DMS53 (cell line): ENCODE data around the gene RD3L.
"Not testable (repeated sequence)": the region's sequence is repeated elsewhere in the genome, so short reads cannot be mapped to it uniquely, and the experiment has no call there.

Experiments
- DNase-seq: peaks from one replicate; lab custom pipeline; 2025; lab: John Stamatoyannopoulos, UW

Gene RD3L

GRCh38 chr14:103928011-103928890 is 14.1 kb downstream of the RD3L start, which contains the start of gene TDRD9:
TSS of gene TDRD9 (plus strand) at chr14:103928456. CDS start at chr14:103928510, 54 bp downstream.
- no peak for DNase-seq

- DNase-seq = no peak
These were observed 14.8 kb downstream of the RD3L start for GRCh38 chr14:103927566-103927965.

GRCh38 chr14:103925316-103925715 is 17.0 kb downstream of the RD3L start:
- no peak for DNase-seq

DNA sequence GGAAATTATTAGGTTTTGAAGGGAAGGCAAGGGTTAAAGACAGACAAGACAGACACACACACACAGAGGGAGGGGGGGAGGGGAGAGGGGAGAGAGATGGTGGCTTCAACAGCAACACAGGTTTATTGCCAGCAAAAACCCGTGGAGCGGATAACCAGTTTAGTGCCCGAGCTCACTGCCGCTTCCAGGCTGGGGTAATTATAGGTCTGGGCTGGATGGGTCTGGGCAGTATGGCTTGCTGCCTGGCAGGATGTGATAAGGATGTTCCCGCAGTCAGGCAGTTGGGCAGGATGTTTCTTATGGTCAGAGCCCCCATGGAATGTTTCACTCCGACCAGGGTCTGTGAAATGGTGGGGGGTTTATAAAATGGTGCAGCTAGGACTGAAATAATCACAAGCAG is 18.5 kb downstream of the RD3L start:
- DNase-seq = no peak

GRCh38 chr14:103921855-103922200 is 20.5 kb downstream of the RD3L start:
- DNase-seq = not testable (repeated sequence)

DNA sequence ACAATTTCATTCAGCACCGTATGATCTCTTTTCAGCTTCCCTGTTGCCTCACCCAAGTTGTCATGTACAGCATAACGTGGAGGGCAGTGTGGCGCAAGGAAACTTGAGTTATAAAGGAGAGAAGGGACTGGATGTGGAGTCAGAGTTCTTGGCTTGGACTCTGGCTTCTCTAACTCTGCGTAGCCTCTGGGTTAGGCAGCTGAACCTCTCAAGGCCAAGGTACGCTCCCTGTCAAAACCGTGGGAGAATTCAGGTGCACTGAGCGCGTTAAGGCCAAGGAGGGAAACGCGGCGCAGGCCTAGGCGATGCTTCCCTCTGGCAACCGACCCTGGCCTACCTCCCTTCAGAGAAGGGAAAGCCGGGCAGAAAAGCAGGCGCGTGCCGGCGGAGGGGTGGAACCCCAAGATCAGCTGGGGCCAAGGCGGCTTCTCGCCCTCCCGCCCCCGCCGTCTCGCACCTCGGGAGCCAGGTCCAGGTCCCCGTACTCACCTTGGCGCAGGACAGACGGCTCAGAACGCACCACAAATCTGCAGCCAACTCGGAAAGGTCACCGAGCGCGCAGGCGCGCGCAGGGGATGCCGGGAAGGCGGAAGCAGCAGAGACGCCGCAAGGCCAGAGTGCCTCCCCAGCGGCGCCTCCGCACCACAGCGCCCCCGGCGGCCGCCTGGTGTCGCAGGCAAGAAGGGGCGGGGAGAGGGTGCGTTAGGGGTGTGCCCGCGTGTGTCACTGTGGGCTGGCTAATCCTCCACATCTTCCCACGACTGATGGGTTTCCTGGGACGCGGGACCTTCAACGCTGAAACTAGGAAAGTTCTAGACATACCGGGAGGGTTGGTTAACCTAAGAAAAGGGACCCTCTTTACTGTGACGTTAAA is 21.1 kb downstream of the RD3L start:
- peak; percentile 94 for DNase-seq

GRCh38 chr14:103916636-103917262 is 25.6 kb downstream of the RD3L start:
- no peak for DNase-seq

- DNase-seq = no peak
These were observed 26.7 kb downstream of the RD3L start for GRCh38 chr14:103915616-103916015.

DNA sequence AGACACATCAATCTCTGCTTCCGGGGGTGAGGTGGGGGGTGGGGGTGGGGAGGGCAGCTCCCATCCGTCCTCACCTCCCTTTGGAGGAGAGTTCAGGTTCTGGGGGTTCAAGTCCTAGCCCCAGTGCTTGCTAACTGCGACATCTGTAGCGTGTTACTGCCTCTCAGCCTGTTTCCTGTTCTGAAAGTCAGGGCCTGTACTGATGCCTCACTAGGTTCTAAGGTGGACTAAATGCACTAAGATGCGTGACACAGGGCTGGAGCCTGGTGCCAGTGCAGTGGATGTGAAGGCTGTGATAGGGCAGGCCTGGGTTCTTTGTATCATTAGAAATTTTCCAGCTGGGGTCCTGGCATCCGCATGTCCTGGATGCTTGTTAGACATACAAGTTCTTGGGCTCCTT is 31.3 kb downstream of the RD3L start:
- no peak for DNase-seq

- peak; percentile 96 for DNase-seq
These were observed 31.9 kb downstream of the RD3L start for GRCh38 chr14:103910262-103910935.

GRCh38 chr14:103909531-103910261 is 32.6 kb downstream of the RD3L start:
- DNase-seq = no peak

DNA sequence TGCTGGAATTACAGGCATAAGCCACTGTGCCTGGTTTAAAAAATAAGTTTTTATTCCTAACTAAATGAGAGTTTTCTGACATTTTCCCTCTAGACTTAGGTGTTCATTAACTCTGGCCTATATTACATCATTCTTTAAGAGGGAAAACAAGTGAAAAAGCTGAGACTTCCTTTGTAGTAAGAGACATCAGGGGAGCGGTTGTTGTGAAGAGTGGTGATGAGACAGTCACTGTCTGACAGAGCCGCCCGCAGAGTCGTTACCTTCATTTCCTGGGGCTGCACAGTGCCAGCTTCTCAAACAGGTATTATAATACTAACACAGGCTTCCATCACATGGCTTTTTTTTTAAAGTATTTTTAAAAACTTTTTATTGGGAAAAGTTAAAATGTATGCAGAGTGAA is 33.7 kb downstream of the RD3L start:
- no peak for DNase-seq

DNA sequence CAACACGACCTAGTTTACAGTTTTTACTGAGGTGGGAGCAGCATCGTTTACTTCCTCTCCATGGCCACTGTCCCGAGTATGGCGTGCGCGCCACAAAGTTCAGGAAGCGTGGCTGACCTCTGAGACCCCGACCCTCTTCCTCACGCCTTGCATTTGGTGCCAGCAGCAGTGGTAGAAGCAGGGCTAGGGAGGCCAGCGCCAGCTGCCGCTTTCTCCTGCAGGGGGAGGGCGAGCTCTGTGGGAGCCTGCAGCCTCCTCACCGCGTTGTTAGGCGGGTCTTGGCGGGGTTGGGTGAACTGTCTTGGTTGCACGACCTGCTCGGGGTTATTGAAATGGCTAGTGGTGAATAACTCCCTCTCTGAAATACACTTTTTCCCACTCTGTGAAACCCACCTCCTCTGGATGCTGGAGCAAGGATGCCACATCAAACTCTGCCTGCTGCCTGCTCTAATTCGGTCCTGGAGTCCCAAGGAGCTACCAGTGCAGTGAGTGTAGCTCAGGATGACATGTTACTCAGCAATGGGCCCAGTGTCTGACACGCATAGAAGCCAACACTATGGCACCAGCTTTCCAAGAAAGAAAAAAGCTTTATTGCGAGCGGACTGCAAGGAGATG is 36.4 kb downstream of the RD3L start:
- peak; percentile 17 for DNase-seq

DNA sequence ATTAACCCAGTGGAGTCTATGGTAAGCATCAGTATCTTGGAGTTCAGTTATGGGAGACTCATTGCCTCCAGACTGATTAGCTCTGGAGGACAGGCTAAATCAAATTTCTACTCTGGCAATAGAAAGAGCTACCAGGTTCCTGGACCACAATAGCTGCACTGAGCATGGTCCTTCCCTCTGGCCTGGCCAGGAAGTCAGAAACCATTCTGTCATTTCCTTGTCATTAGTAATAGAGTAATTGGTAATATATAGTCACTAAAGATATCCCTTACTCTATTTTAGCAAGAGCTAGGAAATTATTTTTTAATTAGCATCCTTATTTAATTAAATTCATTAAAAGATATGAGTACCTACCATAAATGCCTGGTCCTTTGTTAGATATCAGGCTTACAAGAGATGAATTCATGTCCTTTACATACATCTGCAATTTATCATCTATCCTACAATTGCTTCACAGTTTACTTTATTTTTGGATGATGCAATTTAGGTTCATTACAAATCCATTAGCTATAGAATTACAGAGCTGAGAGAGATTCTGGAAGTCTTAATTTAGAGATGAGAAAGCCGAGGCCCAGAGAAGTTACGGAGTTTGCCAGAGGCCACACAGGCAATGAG is 37.7 kb downstream of the RD3L start:
- DNase-seq = no peak

DNA sequence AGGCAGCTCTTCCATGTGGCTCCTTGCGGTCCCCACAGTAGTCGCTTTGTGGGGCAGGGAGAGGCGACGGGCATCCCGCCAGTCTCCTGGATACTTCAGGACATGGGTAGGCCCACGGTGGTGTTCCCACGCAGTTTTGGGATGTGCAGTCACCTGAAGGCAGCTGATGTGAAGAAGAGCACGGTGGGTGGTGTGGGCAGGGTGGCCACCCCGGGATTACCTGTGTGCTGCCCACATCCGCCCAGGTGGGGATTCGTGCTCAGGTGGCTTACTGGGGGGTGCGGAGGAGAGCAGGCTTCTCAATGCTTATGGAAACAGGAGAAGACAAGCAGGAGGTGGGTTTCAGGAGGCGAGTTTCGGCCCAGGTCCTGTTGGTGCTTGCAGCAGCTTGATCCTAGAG is 42.5 kb downstream of the RD3L start:
- no peak for DNase-seq

- no peak for DNase-seq
These were observed 43.0 kb downstream of the RD3L start for GRCh38 chr14:103899316-103899715.

DNA sequence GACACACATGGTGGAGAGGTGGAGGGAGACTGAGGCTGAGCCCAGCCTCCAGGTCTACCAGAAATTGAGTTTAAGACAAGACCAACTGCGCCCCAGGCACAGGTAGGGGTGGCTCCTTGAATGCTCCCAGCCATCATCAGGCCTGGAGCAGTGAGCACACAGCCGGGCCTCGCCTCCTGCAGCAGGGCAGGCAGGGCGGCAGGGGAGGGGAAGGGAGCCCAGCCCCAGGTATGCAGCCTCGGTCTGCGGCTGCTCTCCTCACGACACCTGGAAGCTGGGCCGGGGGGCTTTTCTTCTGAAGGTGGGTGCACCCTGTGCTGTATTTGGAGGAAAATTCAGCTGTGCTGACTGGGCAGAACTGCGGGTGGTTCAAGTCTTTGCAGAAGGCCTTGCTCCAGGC is 43.6 kb downstream of the RD3L start:
- no peak for DNase-seq

DNA sequence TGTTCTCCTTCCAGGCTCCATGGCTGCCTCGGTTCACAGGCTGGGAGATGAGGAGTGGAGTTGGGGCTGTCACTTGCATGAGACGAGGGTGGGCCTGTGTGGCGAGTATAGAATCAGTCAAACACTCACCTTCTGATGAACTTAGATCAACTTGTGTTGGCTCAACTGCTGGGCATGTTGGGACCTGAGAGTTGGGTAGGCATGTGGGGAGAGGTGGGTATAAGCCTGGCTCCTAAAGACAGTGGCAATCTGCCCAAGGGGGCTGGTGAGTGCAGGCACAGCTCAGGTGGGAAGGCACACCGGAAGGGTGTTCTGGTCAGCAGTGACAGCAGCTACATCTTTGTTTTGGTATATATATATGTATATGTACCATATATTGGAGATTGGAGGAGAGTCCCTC is 44.1 kb downstream of the RD3L start:
- no peak for DNase-seq

- DNase-seq = no peak
These were observed 45.0 kb downstream of the RD3L start for GRCh38 chr14:103897075-103897947.
